ENCODE results near the gene AGPAT2. TPM values are rescaled to one million over a fixed set of nuclear protein-coding genes. Genes with fewer than 3 reads are reported as not detected.

Gene AGPAT2
- total RNA-seq, 1 experiment from 2014 or later: 40.2 TPM

DNA sequence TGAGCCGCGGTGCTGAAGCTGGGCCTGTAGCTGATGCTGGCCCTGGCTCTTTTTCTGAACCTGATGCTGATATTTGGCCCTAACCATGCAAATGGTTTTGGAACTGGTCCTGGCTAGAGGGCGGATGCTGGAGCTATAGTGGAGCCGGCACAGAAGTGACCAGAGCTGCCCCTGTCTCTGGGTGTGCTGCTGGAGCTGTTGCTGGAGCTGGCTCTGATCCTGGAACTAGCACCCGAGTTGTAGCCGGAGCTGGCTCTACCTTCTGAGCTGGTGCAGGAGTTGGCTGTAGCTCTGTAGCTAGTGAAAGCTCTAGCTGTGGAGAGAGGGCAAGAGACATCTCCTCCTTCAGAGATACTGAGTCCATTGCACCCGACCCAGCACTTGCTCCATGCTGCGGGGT lies 42.7 kb upstream of the AGPAT2 start (continued):
- TF ChIP-seq, protein P1, sequence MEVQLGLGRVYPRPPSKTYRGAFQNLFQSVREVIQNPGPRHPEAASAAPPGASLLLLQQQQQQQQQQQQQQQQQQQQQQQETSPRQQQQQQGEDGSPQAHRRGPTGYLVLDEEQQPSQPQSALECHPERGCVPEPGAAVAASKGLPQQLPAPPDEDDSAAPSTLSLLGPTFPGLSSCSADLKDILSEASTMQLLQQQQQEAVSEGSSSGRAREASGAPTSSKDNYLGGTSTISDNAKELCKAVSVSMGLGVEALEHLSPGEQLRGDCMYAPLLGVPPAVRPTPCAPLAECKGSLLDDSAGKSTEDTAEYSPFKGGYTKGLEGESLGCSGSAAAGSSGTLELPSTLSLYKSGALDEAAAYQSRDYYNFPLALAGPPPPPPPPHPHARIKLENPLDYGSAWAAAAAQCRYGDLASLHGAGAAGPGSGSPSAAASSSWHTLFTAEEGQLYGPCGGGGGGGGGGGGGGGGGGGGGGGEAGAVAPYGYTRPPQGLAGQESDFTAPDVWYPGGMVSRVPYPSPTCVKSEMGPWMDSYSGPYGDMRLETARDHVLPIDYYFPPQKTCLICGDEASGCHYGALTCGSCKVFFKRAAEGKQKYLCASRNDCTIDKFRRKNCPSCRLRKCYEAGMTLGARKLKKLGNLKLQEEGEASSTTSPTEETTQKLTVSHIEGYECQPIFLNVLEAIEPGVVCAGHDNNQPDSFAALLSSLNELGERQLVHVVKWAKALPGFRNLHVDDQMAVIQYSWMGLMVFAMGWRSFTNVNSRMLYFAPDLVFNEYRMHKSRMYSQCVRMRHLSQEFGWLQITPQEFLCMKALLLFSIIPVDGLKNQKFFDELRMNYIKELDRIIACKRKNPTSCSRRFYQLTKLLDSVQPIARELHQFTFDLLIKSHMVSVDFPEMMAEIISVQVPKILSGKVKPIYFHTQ (CRISPR knock-in tag; IDR thresholded peaks at IDR 0.05): no peak
- TF ChIP-seq NR3C1 (CRISPR knock-in tag; conservative IDR thresholded peaks at IDR 0.05; ENCODE audit: low read depth) (no peak), NFE2L1 (CRISPR knock-in tag; IDR thresholded peaks at IDR 0.05) (no peak)

DNA sequence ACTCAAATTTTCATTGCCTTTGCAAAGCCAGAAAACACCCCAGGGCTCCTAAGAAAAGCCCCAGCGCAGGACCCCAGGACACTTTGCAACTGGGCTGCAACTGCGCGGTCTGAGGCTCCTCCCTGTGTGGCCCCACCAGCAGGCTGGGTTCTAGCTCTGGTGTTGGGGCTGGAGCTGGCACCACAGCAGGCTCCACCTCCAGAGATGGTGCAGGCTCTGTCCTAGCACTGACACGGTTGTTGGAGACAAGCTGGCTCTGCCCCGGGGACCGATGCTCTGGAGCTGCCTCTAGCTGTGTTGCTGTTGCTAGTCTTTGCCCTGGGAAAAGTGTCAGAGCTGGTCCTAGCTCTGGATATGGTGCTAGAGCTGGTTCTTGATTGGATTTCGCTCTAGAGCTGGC lies 41.9 kb upstream of the AGPAT2 start:
- peak overlapping the region; percentile 64 for H3K4me3 Mint-ChIP-seq
- POLR2A ChIA-PET: interaction anchor here (1.2 to 1.3 kb wide), 2 partner anchors 9 to 18 kb away, joined by 3 read pairs; no protein-coding TSS in a partner anchor
- H3K9me3 Mint-ChIP-seq: no peaks in the 10 kb centered on the region
- no peak for DNase-seq (ENCODE audit: low spot score)
- peaks cover 21% of the 10 kb centered on the region for H3K4me1 Mint-ChIP-seq
- peak; percentile 10 for ATAC-seq
- TF ChIP-seq, protein P2, sequence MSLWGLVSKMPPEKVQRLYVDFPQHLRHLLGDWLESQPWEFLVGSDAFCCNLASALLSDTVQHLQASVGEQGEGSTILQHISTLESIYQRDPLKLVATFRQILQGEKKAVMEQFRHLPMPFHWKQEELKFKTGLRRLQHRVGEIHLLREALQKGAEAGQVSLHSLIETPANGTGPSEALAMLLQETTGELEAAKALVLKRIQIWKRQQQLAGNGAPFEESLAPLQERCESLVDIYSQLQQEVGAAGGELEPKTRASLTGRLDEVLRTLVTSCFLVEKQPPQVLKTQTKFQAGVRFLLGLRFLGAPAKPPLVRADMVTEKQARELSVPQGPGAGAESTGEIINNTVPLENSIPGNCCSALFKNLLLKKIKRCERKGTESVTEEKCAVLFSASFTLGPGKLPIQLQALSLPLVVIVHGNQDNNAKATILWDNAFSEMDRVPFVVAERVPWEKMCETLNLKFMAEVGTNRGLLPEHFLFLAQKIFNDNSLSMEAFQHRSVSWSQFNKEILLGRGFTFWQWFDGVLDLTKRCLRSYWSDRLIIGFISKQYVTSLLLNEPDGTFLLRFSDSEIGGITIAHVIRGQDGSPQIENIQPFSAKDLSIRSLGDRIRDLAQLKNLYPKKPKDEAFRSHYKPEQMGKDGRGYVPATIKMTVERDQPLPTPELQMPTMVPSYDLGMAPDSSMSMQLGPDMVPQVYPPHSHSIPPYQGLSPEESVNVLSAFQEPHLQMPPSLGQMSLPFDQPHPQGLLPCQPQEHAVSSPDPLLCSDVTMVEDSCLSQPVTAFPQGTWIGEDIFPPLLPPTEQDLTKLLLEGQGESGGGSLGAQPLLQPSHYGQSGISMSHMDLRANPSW (CRISPR knock-in tag; conservative IDR thresholded peaks at IDR 0.05; ENCODE audit: low read depth): no peak
- TF ChIP-seq, protein P3, sequence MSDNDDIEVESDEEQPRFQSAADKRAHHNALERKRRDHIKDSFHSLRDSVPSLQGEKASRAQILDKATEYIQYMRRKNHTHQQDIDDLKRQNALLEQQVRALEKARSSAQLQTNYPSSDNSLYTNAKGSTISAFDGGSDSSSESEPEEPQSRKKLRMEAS (CRISPR knock-in tag; IDR thresholded peaks at IDR 0.05): no peak
- no peak for TF ChIP-seq MXD4 (CRISPR knock-in tag; IDR thresholded peaks at IDR 0.05; ENCODE audit: borderline replicate concordance)
- no peak for TF ChIP-seq NR1H2 (CRISPR knock-in tag; IDR thresholded peaks at IDR 0.05)
- TF ChIP-seq, protein P4, sequence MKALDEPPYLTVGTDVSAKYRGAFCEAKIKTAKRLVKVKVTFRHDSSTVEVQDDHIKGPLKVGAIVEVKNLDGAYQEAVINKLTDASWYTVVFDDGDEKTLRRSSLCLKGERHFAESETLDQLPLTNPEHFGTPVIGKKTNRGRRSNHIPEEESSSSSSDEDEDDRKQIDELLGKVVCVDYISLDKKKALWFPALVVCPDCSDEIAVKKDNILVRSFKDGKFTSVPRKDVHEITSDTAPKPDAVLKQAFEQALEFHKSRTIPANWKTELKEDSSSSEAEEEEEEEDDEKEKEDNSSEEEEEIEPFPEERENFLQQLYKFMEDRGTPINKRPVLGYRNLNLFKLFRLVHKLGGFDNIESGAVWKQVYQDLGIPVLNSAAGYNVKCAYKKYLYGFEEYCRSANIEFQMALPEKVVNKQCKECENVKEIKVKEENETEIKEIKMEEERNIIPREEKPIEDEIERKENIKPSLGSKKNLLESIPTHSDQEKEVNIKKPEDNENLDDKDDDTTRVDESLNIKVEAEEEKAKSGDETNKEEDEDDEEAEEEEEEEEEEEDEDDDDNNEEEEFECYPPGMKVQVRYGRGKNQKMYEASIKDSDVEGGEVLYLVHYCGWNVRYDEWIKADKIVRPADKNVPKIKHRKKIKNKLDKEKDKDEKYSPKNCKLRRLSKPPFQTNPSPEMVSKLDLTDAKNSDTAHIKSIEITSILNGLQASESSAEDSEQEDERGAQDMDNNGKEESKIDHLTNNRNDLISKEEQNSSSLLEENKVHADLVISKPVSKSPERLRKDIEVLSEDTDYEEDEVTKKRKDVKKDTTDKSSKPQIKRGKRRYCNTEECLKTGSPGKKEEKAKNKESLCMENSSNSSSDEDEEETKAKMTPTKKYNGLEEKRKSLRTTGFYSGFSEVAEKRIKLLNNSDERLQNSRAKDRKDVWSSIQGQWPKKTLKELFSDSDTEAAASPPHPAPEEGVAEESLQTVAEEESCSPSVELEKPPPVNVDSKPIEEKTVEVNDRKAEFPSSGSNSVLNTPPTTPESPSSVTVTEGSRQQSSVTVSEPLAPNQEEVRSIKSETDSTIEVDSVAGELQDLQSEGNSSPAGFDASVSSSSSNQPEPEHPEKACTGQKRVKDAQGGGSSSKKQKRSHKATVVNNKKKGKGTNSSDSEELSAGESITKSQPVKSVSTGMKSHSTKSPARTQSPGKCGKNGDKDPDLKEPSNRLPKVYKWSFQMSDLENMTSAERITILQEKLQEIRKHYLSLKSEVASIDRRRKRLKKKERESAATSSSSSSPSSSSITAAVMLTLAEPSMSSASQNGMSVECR (CRISPR knock-in tag; IDR thresholded peaks at IDR 0.05; ENCODE audit: borderline replicate concordance): no peak
- TF ChIP-seq, protein P1 (CRISPR knock-in tag; IDR thresholded peaks at IDR 0.05): no peak
- TF ChIP-seq, protein P5, sequence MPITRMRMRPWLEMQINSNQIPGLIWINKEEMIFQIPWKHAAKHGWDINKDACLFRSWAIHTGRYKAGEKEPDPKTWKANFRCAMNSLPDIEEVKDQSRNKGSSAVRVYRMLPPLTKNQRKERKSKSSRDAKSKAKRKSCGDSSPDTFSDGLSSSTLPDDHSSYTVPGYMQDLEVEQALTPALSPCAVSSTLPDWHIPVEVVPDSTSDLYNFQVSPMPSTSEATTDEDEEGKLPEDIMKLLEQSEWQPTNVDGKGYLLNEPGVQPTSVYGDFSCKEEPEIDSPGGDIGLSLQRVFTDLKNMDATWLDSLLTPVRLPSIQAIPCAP (CRISPR knock-in tag; IDR thresholded peaks at IDR 0.05): no peak
- TF ChIP-seq, protein P6, sequence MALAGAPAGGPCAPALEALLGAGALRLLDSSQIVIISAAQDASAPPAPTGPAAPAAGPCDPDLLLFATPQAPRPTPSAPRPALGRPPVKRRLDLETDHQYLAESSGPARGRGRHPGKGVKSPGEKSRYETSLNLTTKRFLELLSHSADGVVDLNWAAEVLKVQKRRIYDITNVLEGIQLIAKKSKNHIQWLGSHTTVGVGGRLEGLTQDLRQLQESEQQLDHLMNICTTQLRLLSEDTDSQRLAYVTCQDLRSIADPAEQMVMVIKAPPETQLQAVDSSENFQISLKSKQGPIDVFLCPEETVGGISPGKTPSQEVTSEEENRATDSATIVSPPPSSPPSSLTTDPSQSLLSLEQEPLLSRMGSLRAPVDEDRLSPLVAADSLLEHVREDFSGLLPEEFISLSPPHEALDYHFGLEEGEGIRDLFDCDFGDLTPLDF (CRISPR knock-in tag; IDR thresholded peaks at IDR 0.05): no peak
- no peak for TF ChIP-seq ESRRA (CRISPR knock-in tag; IDR thresholded peaks at IDR 0.05; ENCODE audit: borderline replicate concordance)
- no peak for TF ChIP-seq TEAD1 (CRISPR knock-in tag; IDR thresholded peaks at IDR 0.05)
- TF ChIP-seq CREM (CRISPR knock-in tag; IDR thresholded peaks at IDR 0.05): no peak
- no peak for TF ChIP-seq ZNF423 (CRISPR knock-in tag; IDR thresholded peaks at IDR 0.05)
- TF ChIP-seq HMGA2 (CRISPR knock-in tag; IDR thresholded peaks at IDR 0.05): no peak
- H3K27me3 Mint-ChIP-seq (ENCODE audit: low read depth): no peaks in the 10 kb centered on the region
- H3K36me3 Mint-ChIP-seq: peaks cover 29% of the 10 kb centered on the region
- CTCF ChIA-PET: interaction anchor here (0.8 to 3.4 kb wide), 25 partner anchors 9 to 383 kb away, joined by 3 to 40 read pairs (median 5); partner anchors contain the start of genes AGPAT2, FBXW5, LCN10 and LCN15
- H3K27ac Mint-ChIP-seq: no peak overlapping the region

Data from WTC11 (cell line).